ENCODE measurements around the gene SLC1A1.

DNA sequence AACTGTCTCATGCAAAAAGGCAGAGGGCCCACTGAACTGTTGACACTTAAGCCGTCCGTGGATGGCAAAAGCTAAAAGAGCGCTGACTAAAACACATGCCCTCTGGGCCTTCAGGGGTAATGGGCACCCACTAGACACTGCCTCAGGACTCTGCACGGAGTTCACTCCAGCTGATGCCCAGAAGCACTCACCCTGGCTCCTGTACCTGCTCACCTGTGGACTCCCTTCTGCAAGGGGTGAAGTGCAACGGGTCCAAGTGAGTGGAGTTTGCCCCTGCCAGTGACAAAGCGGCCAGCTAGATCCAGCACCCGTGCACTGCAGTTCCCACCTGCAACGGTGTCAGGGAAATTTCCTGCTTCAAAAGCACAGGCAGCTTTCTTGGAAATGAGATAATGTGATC, 50.2 kb downstream of the SLC1A1 start:
- TF ChIP-seq OSR1 (CRISPR knock-in tag; IDR thresholded peaks at IDR 0.05) (no peak), ESRRG (CRISPR knock-in tag; IDR thresholded peaks at IDR 0.05) (no peak), CSDC2 (CRISPR knock-in tag; IDR thresholded peaks at IDR 0.05) (no peak), ZC3H10 (CRISPR knock-in tag; IDR thresholded peaks at IDR 0.05) (no peak), SNAI2 (CRISPR knock-in tag; IDR thresholded peaks at IDR 0.05) (no peak), PATZ1 (CRISPR knock-in tag; IDR thresholded peaks at IDR 0.05; ENCODE audit: borderline replicate concordance) (no peak), TCF4 (CRISPR knock-in tag; IDR thresholded peaks at IDR 0.05; ENCODE audit: borderline replicate concordance) (no peak), ARNTL (CRISPR knock-in tag; IDR thresholded peaks at IDR 0.05; ENCODE audit: borderline replicate concordance, low read depth) (no peak), ZFP30 (CRISPR knock-in tag; IDR thresholded peaks at IDR 0.05) (no peak), ZNF70 (CRISPR knock-in tag; IDR thresholded peaks at IDR 0.05) (no peak), TSHZ2 (CRISPR knock-in tag; IDR thresholded peaks at IDR 0.05) (no peak), RARB (CRISPR knock-in tag; IDR thresholded peaks at IDR 0.05) (no peak), CSRNP3 (CRISPR knock-in tag; IDR thresholded peaks at IDR 0.05) (no peak), CREB5 (CRISPR knock-in tag; IDR thresholded peaks at IDR 0.05; ENCODE audit: low read depth) (no peak)

All from SK-N-SH treated with all-trans-retinoic acid at 6 μM for 48 hours (cell line).